ENCODE measurements around the gene KCNQ1. TPM values are rescaled to one million over a fixed set of nuclear protein-coding genes. Genes with fewer than 3 reads are reported as not detected.

The KCNQ1 gene
- total and polyA plus RNA-seq, 2 experiments from 2014 or later, result 0.45 to 0.87 TPM

DNA sequence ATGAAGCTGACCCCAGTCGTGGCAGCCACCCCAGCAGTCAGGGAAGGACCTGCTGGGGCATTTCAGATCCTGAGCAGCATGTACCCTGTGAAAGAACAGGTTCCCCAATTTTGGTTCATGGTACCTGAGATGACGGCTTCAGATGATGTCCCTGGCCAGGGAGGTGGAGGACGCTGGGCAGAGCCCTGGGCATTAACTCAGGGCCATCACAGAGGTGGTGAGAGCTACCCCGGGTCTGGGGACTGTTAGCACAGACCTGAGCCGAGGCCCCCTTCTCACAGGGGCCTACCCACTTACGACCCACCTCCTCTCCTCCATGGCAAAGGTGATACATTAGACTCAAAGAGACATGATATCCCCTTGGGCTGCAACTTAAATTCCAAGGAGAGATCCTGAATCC is 372.6 kb downstream of the KCNQ1 start:
- Mint-ChIP-seq H3K27me3 (ENCODE audit: insufficient read depth, low read depth, poor library complexity) (peaks cover 47% of the 10 kb centered on the region), H3K27ac (no peak overlapping the region)
- ATAC-seq, result no peak

More for the DNA sequence above, 372.6 kb downstream of the KCNQ1 start:
- H3K4me2 ChIP-seq, result no peak overlapping the region
- H4K20me1 ChIP-seq (replicated peaks; ENCODE audit: insufficient read depth), result no peaks in the 10 kb centered on the region
- no peak for TF ChIP-seq POLR2AphosphoS5 (IDR thresholded peaks at IDR 0.05; ENCODE audit: low read depth)
- TF ChIP-seq, protein P1, sequence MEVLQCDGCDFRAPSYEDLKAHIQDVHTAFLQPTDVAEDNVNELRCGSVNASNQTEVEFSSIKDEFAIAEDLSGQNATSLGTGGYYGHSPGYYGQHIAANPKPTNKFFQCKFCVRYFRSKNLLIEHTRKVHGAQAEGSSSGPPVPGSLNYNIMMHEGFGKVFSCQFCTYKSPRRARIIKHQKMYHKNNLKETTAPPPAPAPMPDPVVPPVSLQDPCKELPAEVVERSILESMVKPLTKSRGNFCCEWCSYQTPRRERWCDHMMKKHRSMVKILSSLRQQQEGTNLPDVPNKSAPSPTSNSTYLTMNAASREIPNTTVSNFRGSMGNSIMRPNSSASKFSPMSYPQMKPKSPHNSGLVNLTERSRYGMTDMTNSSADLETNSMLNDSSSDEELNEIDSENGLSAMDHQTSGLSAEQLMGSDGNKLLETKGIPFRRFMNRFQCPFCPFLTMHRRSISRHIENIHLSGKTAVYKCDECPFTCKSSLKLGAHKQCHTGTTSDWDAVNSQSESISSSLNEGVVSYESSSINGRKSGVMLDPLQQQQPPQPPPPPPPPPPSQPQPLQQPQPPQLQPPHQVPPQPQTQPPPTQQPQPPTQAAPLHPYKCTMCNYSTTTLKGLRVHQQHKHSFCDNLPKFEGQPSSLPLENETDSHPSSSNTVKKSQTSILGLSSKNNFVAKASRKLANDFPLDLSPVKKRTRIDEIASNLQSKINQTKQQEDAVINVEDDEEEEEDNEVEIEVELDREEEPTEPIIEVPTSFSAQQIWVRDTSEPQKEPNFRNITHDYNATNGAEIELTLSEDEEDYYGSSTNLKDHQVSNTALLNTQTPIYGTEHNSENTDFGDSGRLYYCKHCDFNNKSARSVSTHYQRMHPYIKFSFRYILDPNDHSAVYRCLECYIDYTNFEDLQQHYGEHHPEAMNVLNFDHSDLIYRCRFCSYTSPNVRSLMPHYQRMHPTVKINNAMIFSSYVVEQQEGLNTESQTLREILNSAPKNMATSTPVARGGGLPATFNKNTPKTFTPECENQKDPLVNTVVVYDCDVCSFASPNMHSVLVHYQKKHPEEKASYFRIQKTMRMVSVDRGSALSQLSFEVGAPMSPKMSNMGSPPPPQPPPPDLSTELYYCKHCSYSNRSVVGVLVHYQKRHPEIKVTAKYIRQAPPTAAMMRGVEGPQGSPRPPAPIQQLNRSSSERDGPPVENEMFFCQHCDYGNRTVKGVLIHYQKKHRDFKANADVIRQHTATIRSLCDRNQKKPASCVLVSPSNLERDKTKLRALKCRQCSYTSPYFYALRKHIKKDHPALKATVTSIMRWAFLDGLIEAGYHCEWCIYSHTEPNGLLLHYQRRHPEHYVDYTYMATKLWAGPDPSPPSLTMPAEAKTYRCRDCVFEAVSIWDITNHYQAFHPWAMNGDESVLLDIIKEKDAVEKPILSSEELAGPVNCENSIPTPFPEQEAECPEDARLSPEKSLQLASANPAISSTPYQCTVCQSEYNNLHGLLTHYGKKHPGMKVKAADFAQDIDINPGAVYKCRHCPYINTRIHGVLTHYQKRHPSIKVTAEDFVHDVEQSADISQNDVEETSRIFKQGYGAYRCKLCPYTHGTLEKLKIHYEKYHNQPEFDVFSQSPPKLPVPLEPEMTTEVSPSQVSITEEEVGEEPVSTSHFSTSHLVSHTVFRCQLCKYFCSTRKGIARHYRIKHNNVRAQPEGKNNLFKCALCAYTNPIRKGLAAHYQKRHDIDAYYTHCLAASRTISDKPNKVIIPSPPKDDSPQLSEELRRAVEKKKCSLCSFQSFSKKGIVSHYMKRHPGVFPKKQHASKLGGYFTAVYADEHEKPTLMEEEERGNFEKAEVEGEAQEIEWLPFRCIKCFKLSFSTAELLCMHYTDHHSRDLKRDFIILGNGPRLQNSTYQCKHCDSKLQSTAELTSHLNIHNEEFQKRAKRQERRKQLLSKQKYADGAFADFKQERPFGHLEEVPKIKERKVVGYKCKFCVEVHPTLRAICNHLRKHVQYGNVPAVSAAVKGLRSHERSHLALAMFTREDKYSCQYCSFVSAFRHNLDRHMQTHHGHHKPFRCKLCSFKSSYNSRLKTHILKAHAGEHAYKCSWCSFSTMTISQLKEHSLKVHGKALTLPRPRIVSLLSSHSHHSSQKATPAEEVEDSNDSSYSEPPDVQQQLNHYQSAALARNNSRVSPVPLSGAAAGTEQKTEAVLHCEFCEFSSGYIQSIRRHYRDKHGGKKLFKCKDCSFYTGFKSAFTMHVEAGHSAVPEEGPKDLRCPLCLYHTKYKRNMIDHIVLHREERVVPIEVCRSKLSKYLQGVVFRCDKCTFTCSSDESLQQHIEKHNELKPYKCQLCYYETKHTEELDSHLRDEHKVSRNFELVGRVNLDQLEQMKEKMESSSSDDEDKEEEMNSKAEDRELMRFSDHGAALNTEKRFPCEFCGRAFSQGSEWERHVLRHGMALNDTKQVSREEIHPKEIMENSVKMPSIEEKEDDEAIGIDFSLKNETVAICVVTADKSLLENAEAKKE (CRISPR knock-in tag; IDR thresholded peaks at IDR 0.05), result no peak
- no peak for TF ChIP-seq NANOG (IDR thresholded peaks at IDR 0.05; ENCODE audit: borderline replicate concordance)
- TF ChIP-seq, protein P2, sequence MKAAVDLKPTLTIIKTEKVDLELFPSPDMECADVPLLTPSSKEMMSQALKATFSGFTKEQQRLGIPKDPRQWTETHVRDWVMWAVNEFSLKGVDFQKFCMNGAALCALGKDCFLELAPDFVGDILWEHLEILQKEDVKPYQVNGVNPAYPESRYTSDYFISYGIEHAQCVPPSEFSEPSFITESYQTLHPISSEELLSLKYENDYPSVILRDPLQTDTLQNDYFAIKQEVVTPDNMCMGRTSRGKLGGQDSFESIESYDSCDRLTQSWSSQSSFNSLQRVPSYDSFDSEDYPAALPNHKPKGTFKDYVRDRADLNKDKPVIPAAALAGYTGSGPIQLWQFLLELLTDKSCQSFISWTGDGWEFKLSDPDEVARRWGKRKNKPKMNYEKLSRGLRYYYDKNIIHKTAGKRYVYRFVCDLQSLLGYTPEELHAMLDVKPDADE (IDR thresholded peaks at IDR 0.05), result no peak
- no peaks in the 10 kb centered on the region for H3K79me2 ChIP-seq (replicated peaks; ENCODE audit: insufficient read depth)
- H3K36me3 ChIP-seq (ENCODE audit: insufficient read depth), result no peaks in the 10 kb centered on the region
- peaks cover 37% of the 10 kb centered on the region for H3K9me3 Mint-ChIP-seq
- no peak overlapping the region for H3K4me3 ChIP-seq
- no peak for DNase-seq (ENCODE audit: low spot score)
- H3K4me1 ChIP-seq (ENCODE audit: insufficient read depth), result no peaks in the 10 kb centered on the region; the same call in 1 of the 2 replicates
- H3K4me1 Mint-ChIP-seq, result peaks cover 10% of the 10 kb centered on the region
- H3K36me3 Mint-ChIP-seq (ENCODE audit: low read depth), result peaks cover 16% of the 10 kb centered on the region
- H3F3A ChIP-seq (replicated peaks; ENCODE audit: low read depth), result no peaks in the 10 kb centered on the region
- no peak overlapping the region for H3K4me3 Mint-ChIP-seq
- no peak overlapping the region for H3K27ac ChIP-seq (ENCODE audit: low read depth)
- H2AFZ ChIP-seq, result no peak overlapping the region
- H3K27me3 ChIP-seq (ENCODE audit: insufficient read depth), result peaks cover 13% of the 10 kb centered on the region; the same call in 1 of the 2 replicates
- H3K9me2 ChIP-seq (ENCODE audit: insufficient read depth), result 0 out of 2 replicates have a peak, but pooled peaks cover 6% of the 10 kb centered on the region

All from GM23338 (cell line).